ENCODE results near the gene TTC28. TPM values are rescaled to one million over a fixed set of nuclear protein-coding genes. Genes with fewer than 3 reads are reported as not detected.
"Not testable (repeated sequence)": the region's sequence is repeated elsewhere in the genome, so short reads cannot be mapped to it uniquely, and the experiment has no call there.

The TTC28 gene
- under 1 TPM; 0.66 to 0.90 (median 0.71) TPM for total RNA-seq

GRCh38 chr22:28679611-28680287, at the start of gene TTC28:
Gene TTC28, minus strand, starts transcription at chr22:28679840. Its CDS starts 117 bp downstream, at chr22:28679723.
- ATAC-seq; H3K36me3 Mint-ChIP-seq (ENCODE audit: insufficient read depth); H3K9me3 Mint-ChIP-seq: not testable (repeated sequence)
- Mint-ChIP-seq H3K27me3 (ENCODE audit: low read depth) (peaks cover 72% of the 10 kb centered on the region), H3K4me3 (peak within 1 kb of the TSS; percentile 81), H3K4me1 (ENCODE audit: low read depth) (peaks cover 12% of the 10 kb centered on the region)
- DNase-seq = peak; percentile 10

GRCh38 chr22:28728621-28729313, 49.1 kb upstream of the TTC28 start:
- DNase-seq = no peak
- no peaks in the 10 kb centered on the region for H3K27me3 Mint-ChIP-seq (ENCODE audit: low read depth)
- no peaks in the 10 kb centered on the region for H3K9me3 Mint-ChIP-seq
- no peak for ATAC-seq
- no peak overlapping the region for H3K4me3 Mint-ChIP-seq
- peaks cover 3% of the 10 kb centered on the region for H3K36me3 Mint-ChIP-seq (ENCODE audit: insufficient read depth)
- H3K4me1 Mint-ChIP-seq (ENCODE audit: low read depth) = no peaks in the 10 kb centered on the region

DNA sequence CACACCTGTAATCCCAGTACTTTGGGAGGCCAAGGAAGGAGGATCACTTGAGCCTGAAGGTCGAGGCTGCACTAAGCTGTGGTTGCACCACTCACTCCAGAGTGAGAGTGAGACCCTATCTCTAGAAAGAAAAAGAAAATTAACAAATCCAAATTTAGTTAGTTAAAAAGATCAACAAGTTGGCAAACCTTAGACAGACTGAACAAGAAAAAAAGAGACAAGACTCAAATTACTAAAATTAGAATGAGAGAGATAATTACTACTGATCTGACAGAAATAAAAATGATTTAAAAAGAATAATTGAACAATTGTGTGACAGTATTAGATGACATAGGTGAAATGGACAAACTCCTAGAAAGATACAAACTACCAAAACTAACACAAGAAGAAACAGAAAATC, 48.4 kb upstream of the TTC28 start:
- Mint-ChIP-seq H3K4me3 (no peak overlapping the region), H3K27me3 (ENCODE audit: low read depth) (no peaks in the 10 kb centered on the region), H3K4me1 (ENCODE audit: low read depth) (no peaks in the 10 kb centered on the region), H3K36me3 (ENCODE audit: insufficient read depth) (peaks cover 3% of the 10 kb centered on the region), H3K9me3 (no peaks in the 10 kb centered on the region)
- DNase-seq (no peak), ATAC-seq (no peak)

DNA sequence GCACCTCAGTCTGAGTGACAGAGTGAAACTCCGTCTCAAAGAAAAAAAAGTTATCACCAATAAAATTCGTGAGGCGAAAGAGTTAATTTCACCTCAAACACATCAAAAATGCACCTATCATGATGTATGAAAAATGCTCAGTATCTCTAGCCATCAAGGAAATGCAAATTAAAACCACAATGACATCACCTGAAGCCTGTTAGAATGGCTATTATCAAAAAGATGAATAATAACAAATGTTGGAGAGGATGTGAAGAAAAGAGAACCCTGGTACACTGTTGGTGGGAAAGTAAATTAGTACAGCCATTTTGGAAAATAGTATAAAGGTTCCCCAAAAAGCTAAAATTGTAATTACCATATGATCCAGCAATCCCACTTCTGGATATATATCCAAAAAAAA, 38.4 kb upstream of the TTC28 start:
- Mint-ChIP-seq H3K4me1 (ENCODE audit: low read depth) (peaks cover 3% of the 10 kb centered on the region), H3K27me3 (ENCODE audit: low read depth) (no peaks in the 10 kb centered on the region), H3K4me3 (no peak overlapping the region), H3K36me3 (ENCODE audit: insufficient read depth) (peaks cover 7% of the 10 kb centered on the region), H3K9me3 (no peaks in the 10 kb centered on the region)
- no peak for DNase-seq
- no peak for ATAC-seq

DNA sequence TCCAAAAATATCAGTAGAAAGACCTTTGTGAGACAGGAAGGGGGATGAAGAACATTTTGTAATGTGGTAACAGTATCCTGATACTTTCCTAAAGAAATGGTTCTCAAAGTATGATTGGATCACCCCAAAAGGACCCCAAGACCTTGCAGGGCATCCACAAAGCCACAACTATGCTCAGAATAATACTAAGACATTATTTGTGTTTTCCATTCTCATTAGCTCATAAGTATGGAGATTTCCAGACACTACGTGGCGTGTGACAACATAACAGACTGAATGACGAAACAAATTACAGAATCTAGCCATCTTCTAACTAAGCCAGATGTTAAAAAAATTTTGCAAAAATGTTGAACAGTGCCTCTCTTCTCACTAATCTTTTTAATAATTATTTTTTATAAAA, 37.0 kb upstream of the TTC28 start:
- Mint-ChIP-seq H3K36me3 (ENCODE audit: insufficient read depth) (peaks cover 10% of the 10 kb centered on the region), H3K9me3 (no peaks in the 10 kb centered on the region), H3K27me3 (ENCODE audit: low read depth) (no peaks in the 10 kb centered on the region), H3K4me3 (no peak overlapping the region), H3K4me1 (ENCODE audit: low read depth) (peaks cover 3% of the 10 kb centered on the region)
- ATAC-seq = no peak
- DNase-seq = no peak

- ATAC-seq = no peak
- Mint-ChIP-seq H3K36me3 (ENCODE audit: insufficient read depth) (peaks cover 15% of the 10 kb centered on the region), H3K9me3 (no peaks in the 10 kb centered on the region), H3K27me3 (ENCODE audit: low read depth) (no peaks in the 10 kb centered on the region), H3K4me1 (ENCODE audit: low read depth) (peaks cover 3% of the 10 kb centered on the region), H3K4me3 (no peak overlapping the region)
- no peak for DNase-seq
Measured at GRCh38 chr22:28715611-28716010, 36.0 kb upstream of the TTC28 start.

GRCh38 chr22:28714043-28714628, 34.5 kb upstream of the TTC28 start:
- Mint-ChIP-seq H3K36me3 (ENCODE audit: insufficient read depth) (peaks cover 13% of the 10 kb centered on the region), H3K4me1 (ENCODE audit: low read depth) (peaks cover 3% of the 10 kb centered on the region), H3K27me3 (ENCODE audit: low read depth) (no peaks in the 10 kb centered on the region), H3K9me3 (no peaks in the 10 kb centered on the region), H3K4me3 (no peak overlapping the region)
- DNase-seq = no peak
- peak in 1 of 2 donors; percentile 35 for ATAC-seq

DNA sequence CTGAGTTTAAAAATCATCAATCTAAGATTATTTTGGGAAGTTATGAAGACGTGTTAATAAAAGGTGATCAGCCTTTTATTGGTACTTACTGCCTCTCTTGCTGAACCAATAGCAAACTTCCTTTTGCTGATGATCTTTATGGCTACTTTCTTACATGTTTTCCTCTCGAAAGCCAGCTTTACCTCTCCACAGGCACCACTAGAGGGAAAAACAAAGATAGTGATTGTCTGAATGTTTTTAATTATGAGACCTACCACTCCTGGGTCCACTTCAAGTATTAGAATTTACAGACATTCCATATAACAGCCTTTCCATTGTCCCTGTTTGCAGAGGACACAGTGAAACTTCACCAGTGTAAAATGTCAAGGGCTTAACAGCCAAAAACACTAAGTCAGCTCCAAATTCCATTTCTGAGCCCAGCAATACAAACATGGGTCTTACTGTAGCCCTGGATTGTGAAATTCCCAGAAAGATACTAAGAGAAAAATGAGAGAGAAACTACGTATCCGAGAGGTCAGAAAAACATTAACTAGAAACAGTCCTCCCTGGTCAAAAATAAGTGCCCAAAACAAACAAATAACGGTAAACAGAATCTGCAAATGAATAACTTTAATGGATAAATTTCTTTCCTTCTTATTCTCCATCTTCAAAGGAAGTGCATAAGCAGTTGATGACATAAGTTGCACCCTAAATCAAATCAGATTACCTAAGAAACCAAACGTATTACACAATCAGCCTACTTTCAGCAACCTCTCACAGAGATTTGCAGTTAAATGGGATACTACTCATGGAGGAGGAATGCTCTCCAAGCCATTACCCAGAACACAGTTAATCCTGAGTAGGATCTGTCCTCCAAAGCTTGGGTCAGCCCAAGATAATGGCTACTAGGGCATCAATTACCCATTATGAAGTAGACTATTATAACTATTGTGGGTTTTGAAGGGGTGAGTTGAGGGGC, 32.5 kb upstream of the TTC28 start:
- H3K4me3 Mint-ChIP-seq = no peak overlapping the region
- H3K36me3 Mint-ChIP-seq (ENCODE audit: insufficient read depth) = peaks cover 13% of the 10 kb centered on the region
- H3K27me3 Mint-ChIP-seq (ENCODE audit: low read depth) = no peaks in the 10 kb centered on the region
- no peaks in the 10 kb centered on the region for H3K9me3 Mint-ChIP-seq
- DNase-seq (no peak), ATAC-seq (no peak)
- peaks cover 3% of the 10 kb centered on the region for H3K4me1 Mint-ChIP-seq (ENCODE audit: low read depth)

DNA sequence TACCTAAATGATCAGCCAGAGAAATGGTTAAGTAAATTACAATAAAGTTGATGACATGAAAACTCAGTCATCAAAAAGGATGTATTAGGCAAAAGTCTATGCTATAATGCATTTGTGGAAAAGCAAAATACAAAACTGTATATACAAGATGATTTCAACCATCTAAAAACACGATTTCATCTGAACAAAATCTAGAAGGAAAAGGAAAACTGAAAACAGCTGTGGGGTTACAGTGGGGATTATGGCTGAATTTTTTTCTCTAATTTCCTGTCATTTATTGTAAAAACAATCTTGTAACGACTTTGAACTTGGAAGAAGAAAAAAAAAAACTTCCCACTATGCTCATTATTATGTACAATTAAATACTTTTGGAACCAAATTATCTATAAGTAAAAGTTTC, 31.7 kb upstream of the TTC28 start:
- H3K27me3 Mint-ChIP-seq (ENCODE audit: low read depth) = no peaks in the 10 kb centered on the region
- DNase-seq = no peak
- ATAC-seq = no peak
- H3K4me1 Mint-ChIP-seq (ENCODE audit: low read depth) = peaks cover 3% of the 10 kb centered on the region
- no peaks in the 10 kb centered on the region for H3K9me3 Mint-ChIP-seq
- no peak overlapping the region for H3K4me3 Mint-ChIP-seq
- peaks cover 13% of the 10 kb centered on the region for H3K36me3 Mint-ChIP-seq (ENCODE audit: insufficient read depth)

GRCh38 chr22:28710576-28711191, 31.0 kb upstream of the TTC28 start:
- no peak for ATAC-seq
- Mint-ChIP-seq H3K4me3 (no peak overlapping the region), H3K4me1 (ENCODE audit: low read depth) (peaks cover 3% of the 10 kb centered on the region), H3K9me3 (no peaks in the 10 kb centered on the region), H3K27me3 (ENCODE audit: low read depth) (no peaks in the 10 kb centered on the region), H3K36me3 (ENCODE audit: insufficient read depth) (peaks cover 13% of the 10 kb centered on the region)
- DNase-seq = no peak

DNA sequence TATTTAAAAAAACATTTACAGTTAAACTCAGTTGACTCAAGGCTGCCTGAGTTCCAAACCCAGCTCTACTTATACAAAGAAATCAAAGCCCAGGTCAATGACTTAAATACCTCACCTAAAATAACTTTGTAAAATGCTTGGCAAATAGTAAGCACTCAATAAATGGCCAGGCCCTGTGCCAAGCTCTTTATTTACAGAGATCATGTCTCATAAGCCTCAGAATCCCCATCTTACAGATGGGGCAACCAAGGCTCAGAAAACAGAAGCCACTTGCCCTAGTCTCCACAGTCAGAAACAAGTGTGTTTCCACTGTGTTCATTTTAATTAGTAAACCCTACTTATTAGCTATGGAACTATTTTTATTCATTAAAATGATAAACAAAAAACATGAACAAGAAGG, 30.5 kb upstream of the TTC28 start:
- H3K36me3 Mint-ChIP-seq (ENCODE audit: insufficient read depth) = peaks cover 13% of the 10 kb centered on the region
- H3K4me1 Mint-ChIP-seq (ENCODE audit: low read depth) = peaks cover 3% of the 10 kb centered on the region
- DNase-seq = no peak
- no peaks in the 10 kb centered on the region for H3K27me3 Mint-ChIP-seq (ENCODE audit: low read depth)
- ATAC-seq = no peak
- no peak overlapping the region for H3K4me3 Mint-ChIP-seq
- H3K9me3 Mint-ChIP-seq = no peaks in the 10 kb centered on the region

- DNase-seq (no peak), ATAC-seq (no peak)
- no peaks in the 10 kb centered on the region for H3K9me3 Mint-ChIP-seq
- H3K36me3 Mint-ChIP-seq (ENCODE audit: insufficient read depth) = peaks cover 12% of the 10 kb centered on the region
- H3K4me3 Mint-ChIP-seq = no peak overlapping the region
- H3K4me1 Mint-ChIP-seq (ENCODE audit: low read depth) = no peaks in the 10 kb centered on the region
- H3K27me3 Mint-ChIP-seq (ENCODE audit: low read depth) = no peaks in the 10 kb centered on the region
Measured at GRCh38 chr22:28706845-28707244, 27.2 kb upstream of the TTC28 start.

GRCh38 chr22:28703436-28703835, 23.8 kb upstream of the TTC28 start:
- ATAC-seq = no peak
- peaks cover 7% of the 10 kb centered on the region for H3K36me3 Mint-ChIP-seq (ENCODE audit: insufficient read depth)

GRCh38 chr22:28702891-28703290, 23.3 kb upstream of the TTC28 start:
- Mint-ChIP-seq H3K4me1 (ENCODE audit: low read depth) (no peaks in the 10 kb centered on the region), H3K36me3 (ENCODE audit: insufficient read depth) (peaks cover 8% of the 10 kb centered on the region), H3K9me3 (no peaks in the 10 kb centered on the region)

More at GRCh38 chr22:28703436-28703835, 23.8 kb upstream of the TTC28 start:
- H3K4me3 Mint-ChIP-seq = no peak overlapping the region
- H3K4me1 Mint-ChIP-seq (ENCODE audit: low read depth) = no peaks in the 10 kb centered on the region
- DNase-seq = no peak
- H3K27me3 Mint-ChIP-seq (ENCODE audit: low read depth) = no peaks in the 10 kb centered on the region
- no peaks in the 10 kb centered on the region for H3K9me3 Mint-ChIP-seq

More at GRCh38 chr22:28702891-28703290, 23.3 kb upstream of the TTC28 start:
- no peak for DNase-seq
- no peak overlapping the region for H3K4me3 Mint-ChIP-seq
- no peak for ATAC-seq
- H3K27me3 Mint-ChIP-seq (ENCODE audit: low read depth) = no peaks in the 10 kb centered on the region

Measured in activated T-cell treated with anti-CD3 and anti-CD28 coated beads, Interleukin-2, amount 50 U/mL, for 4 hours (primary cell).